Adrenal gland (tissue), 5 donors: ENCODE measurements around the gene NAT8L.

Source experiments
- CTCF ChIP-seq, 6 experiments: fragments of 450-650 bp in 4 of 6; fragments of 200-600 bp in 2 of 6; sonication (generic) in 1 of 6; IDR thresholded peaks; 1 replicate in 5 of 6; 2 replicates in 1 of 6; pipeline versions ENCODE4 v1.5.1 to v1.8.0; 2016 to 2021; ENCODE audit warnings: antibody characterized with exemption in 6 of 6, mild to moderate bottlenecking in 2 of 6, moderate library complexity in 1 of 6
- POLR2A ChIP-seq, 2 donors: fragments of 450-650 bp; IDR thresholded peaks; one replicate each; pipeline ENCODE4 v1.6.1; 2017; ENCODE audit warnings: antibody characterized with exemption in 2 of 2, mild to moderate bottlenecking in 2 of 2, moderate library complexity in 1 of 2
- donor health status: DM: no; HTN: no; CAD: no.

GRCh38 chr4:2095236-2096072 lies 36.3 kb downstream of the NAT8L start:
- no peak for TF ChIP-seq CTCF (IDR thresholded peaks at IDR 0.05)
- no peak for TF ChIP-seq POLR2A (IDR thresholded peaks at IDR 0.05)
